Mesenchymal stem cell (in vitro differentiated cells and primary cell): ENCODE results near the gene OR8D4. TPM values are rescaled to one million over a fixed set of nuclear protein-coding genes. Genes with fewer than 3 reads are reported as not detected.

Experiments used
- DNase-seq: peaks from one replicate; pipeline ENCODE4 v3.0.0-alpha.2; 2013
- H2AFZ ChIP-seq: one replicate; pipeline ENCODE4 v1.6.1; 2013; ENCODE audit warnings: low read depth, mild to moderate bottlenecking, control low read depth, inconsistent platforms, low read length, moderate library complexity
- H2AK5ac ChIP-seq: 2 replicates; pipeline ENCODE4 v1.6.1; 2013; ENCODE audit warnings: low read length, moderate library complexity, mild to moderate bottlenecking, inconsistent platforms; ENCODE audit not compliant: severe bottlenecking
- H2BK120ac ChIP-seq: one replicate; pipeline ENCODE4 v1.6.1; 2013; ENCODE audit warnings: low read depth, mild to moderate bottlenecking, inconsistent platforms, low read length, moderate library complexity
- H2BK12ac ChIP-seq, 2 experiments: one replicate each; pipeline ENCODE4 v1.6.1; 2013; ENCODE audit warnings: inconsistent platforms in 2 of 2, low read length in 2 of 2, mild to moderate bottlenecking in 2 of 2, moderate library complexity in 2 of 2, control low read depth in 1 of 2
- H2BK15ac ChIP-seq: one replicate; pipeline ENCODE4 v1.6.1; 2013; ENCODE audit warnings: mild to moderate bottlenecking, low read depth, inconsistent platforms; ENCODE audit not compliant: poor library complexity, severe bottlenecking
- H2BK5ac ChIP-seq: 2 replicates; pipeline ENCODE4 v1.6.1; 2013; ENCODE audit warnings: low read depth, mild to moderate bottlenecking, low read length, control low read depth, inconsistent platforms; ENCODE audit not compliant: poor library complexity, severe bottlenecking
- H3K14ac ChIP-seq, 2 experiments: one replicate each; pipeline ENCODE4 v1.6.1; 2013; ENCODE audit warnings: inconsistent platforms in 2 of 2, low read length in 2 of 2, control low read depth in 1 of 2, mild to moderate bottlenecking in 1 of 2, moderate library complexity in 1 of 2
- H3K18ac ChIP-seq, 2 experiments: one replicate each; pipeline ENCODE4 v1.6.1; 2013; ENCODE audit warnings: inconsistent platforms in 2 of 2, low read length in 2 of 2, control low read depth in 1 of 2, low read depth in 1 of 2, mild to moderate bottlenecking in 1 of 2
- H3K23ac ChIP-seq, 2 experiments: one replicate each; pipeline ENCODE4 v1.6.1; 2013; ENCODE audit warnings: inconsistent platforms in 2 of 2, low read length in 2 of 2, mild to moderate bottlenecking in 2 of 2, moderate library complexity in 2 of 2, control low read depth in 1 of 2
- H3K27ac ChIP-seq: 2 replicates; pipeline ENCODE4 v1.5.1; 2013; ENCODE audit warnings: mild to moderate bottlenecking, moderate library complexity, low read length, control low read depth, inconsistent platforms; ENCODE audit not compliant: poor library complexity, severe bottlenecking
- H3K27me3 ChIP-seq, 2 experiments: 2 replicates each; pipeline versions ENCODE4 v1.6.1 to v1.7.0; 2013; ENCODE audit warnings: low read length in 2 of 2, mild to moderate bottlenecking in 2 of 2, moderate library complexity in 2 of 2, control low read depth in 1 of 2, inconsistent platforms in 1 of 2; ENCODE audit not compliant: control insufficient read depth in 1 of 2, insufficient read depth in 1 of 2
- H3K36me3 ChIP-seq, 2 experiments: 2 replicates each; pipeline versions ENCODE4 v1.6.1 to v1.7.0; 2013; ENCODE audit warnings: low read length in 2 of 2, control low read depth in 1 of 2, inconsistent platforms in 1 of 2, low read depth in 1 of 2, mild to moderate bottlenecking in 1 of 2; ENCODE audit not compliant: insufficient read depth in 2 of 2, control insufficient read depth in 1 of 2
- H3K4ac ChIP-seq, 2 experiments: one replicate each; pipeline ENCODE4 v1.6.1; 2013; ENCODE audit warnings: inconsistent platforms in 2 of 2, low read length in 2 of 2, mild to moderate bottlenecking in 2 of 2, moderate library complexity in 2 of 2, control low read depth in 1 of 2, low read depth in 1 of 2
- H3K4me1 ChIP-seq: 2 replicates; pipeline ENCODE4 v1.6.1; 2013; ENCODE audit warnings: low read depth, low read length, control low read depth; ENCODE audit not compliant: control insufficient read depth, insufficient read depth
- H3K4me2 ChIP-seq: 2 replicates; pipeline ENCODE4 v1.6.1; 2013; ENCODE audit warnings: low read length, mild to moderate bottlenecking, inconsistent platforms; ENCODE audit not compliant: poor library complexity, severe bottlenecking
- H3K4me3 ChIP-seq, 2 experiments: 2 replicates each; pipeline versions ENCODE4 v1.5.1 to v1.7.0; 2013; ENCODE audit warnings: low read length in 2 of 2, mild to moderate bottlenecking in 2 of 2, control low read depth in 1 of 2, low read depth in 1 of 2; ENCODE audit not compliant: insufficient read depth in 1 of 2
- H3K79me1 ChIP-seq: replicated peaks from 2 replicates; pipeline ENCODE4 v1.6.1; 2013; ENCODE audit warnings: mild to moderate bottlenecking, control low read depth, low read length, inconsistent platforms; ENCODE audit not compliant: poor library complexity, severe bottlenecking
- H3K9ac ChIP-seq: 2 replicates; pipeline ENCODE4 v1.7.0; 2013; ENCODE audit warnings: mild to moderate bottlenecking, low read length, moderate library complexity
- H3K9me3 ChIP-seq: 2 replicates; pipeline ENCODE4 v1.7.0; 2013; ENCODE audit warnings: mild to moderate bottlenecking, low read length; ENCODE audit not compliant: control insufficient read depth
- H4K8ac ChIP-seq: one replicate; pipeline ENCODE4 v1.6.1; 2013; ENCODE audit warnings: inconsistent platforms, mild to moderate bottlenecking, low read length, moderate library complexity
- H4K91ac ChIP-seq: one replicate; pipeline ENCODE4 v1.6.1; 2013; ENCODE audit warnings: mild to moderate bottlenecking, low read length, inconsistent platforms
- WGBS: methylation state at CpG from one replicate; pipeline ENCODE4 v1.1.7; 2013; ENCODE audit warnings: mixed read lengths; 5-methylcytosine and 5-hydroxymethylcytosine counted together
- polyA plus RNA-seq, 2 experiments: library from polyadenylated mRNA; stranded (reverse); fragments of 200-250 nt; gene quantifications; one replicate each; pipeline ENCODE4 v1.2.3, GENCODE V29; 2013

OR8D4 gene
- not detected for polyA plus RNA-seq (2013, experiment 1 of 2)
- not detected for polyA plus RNA-seq (2013, experiment 2 of 2)

DNA sequence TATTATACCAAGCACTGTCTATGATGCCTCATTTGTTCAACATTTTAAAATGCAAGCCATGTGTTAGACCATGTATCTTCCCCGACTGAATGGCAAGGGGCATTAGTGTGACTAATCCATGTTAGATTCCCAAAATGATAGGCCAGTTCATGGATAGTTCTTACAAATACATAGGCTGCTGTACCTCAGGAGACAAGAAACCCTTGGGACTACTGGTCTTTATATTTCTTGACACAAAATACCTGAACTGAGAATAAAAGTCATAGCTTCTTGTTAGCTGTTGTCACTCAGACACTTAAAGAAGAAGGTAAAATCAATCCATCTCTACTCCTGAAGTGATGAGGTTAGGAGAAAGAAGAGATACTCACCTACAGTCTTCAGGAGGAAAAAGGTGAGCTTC is at the start of gene OR8D4:
OR8D4 (plus strand) TSS at position 301 of the 400 bp plus-strand sequence. CDS start 4,265 bp downstream, outside the sequence.
- H4K91ac ChIP-seq: no peak within 1 kb of the TSS
- H3K18ac ChIP-seq: no peak within 1 kb of the TSS
- H2BK15ac ChIP-seq: no peak within 1 kb of the TSS
- H3K27ac ChIP-seq: no peak within 1 kb of the TSS
- H3K79me1 ChIP-seq: no peaks in the 10 kb centered on the region
- 100% methylated on average over 1 of the region's 1 CpG for WGBS
- H3K9ac ChIP-seq: no peak within 1 kb of the TSS
- no peaks in the 10 kb centered on the region for H3K4me1 ChIP-seq
- no peak within 1 kb of the TSS for H3K23ac ChIP-seq
- H2BK12ac ChIP-seq: no peak within 1 kb of the TSS
- H3K14ac ChIP-seq: no peak within 1 kb of the TSS
- no peak within 1 kb of the TSS for H2AFZ ChIP-seq
- no peaks in the 10 kb centered on the region for H3K36me3 ChIP-seq
- no peak within 1 kb of the TSS for H3K4me3 ChIP-seq
- no peak within 1 kb of the TSS for H3K4ac ChIP-seq
- no peak for DNase-seq
- no peak within 1 kb of the TSS for H4K8ac ChIP-seq
- H3K9me3 ChIP-seq: no peaks in the 10 kb centered on the region
- H3K4me2 ChIP-seq: no peak within 1 kb of the TSS
- H2BK5ac ChIP-seq: no peak within 1 kb of the TSS
- H3K27me3 ChIP-seq: no peaks in the 10 kb centered on the region
- no peak within 1 kb of the TSS for H2BK120ac ChIP-seq
- H2AK5ac ChIP-seq: no peak within 1 kb of the TSS

DNA sequence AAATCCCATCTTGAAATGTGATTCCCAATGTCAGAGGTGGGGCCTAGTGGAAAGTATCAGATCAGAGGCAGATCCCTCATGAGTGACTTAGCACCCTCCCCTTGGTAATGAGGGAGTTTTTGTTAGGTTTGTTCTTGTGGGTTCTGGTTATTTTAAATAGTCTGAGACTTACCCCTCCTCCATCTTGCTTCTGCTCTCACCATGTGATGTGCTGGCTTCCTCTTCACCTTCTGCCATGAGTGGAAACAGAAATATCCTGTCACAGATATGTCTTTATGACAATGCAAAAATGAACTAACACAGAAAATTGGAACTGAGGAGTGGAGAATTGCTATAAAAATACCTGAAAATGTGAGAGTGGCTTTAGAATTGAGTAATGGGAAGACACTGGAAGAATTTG is 49.6 kb upstream of the OR8D4 start:
- no peaks in the 10 kb centered on the region for H3K4me1 ChIP-seq
- H3K9ac ChIP-seq: no peak overlapping the region
- no peak overlapping the region for H3K4me3 ChIP-seq
- no peak overlapping the region for H2BK120ac ChIP-seq
- no peak overlapping the region for H2AFZ ChIP-seq
- H3K27me3 ChIP-seq: no peaks in the 10 kb centered on the region
- H2BK12ac ChIP-seq: no peak overlapping the region
- H2BK15ac ChIP-seq: no peak overlapping the region
- H4K91ac ChIP-seq: no peak overlapping the region
- peaks cover 8% of the 10 kb centered on the region for H3K9me3 ChIP-seq
- peaks cover 0 to 3% of the 10 kb centered on the region in 2 experiments for H3K36me3 ChIP-seq
- H3K23ac ChIP-seq: no peak overlapping the region
- H3K18ac ChIP-seq: no peak overlapping the region
- H3K27ac ChIP-seq: no peak overlapping the region
- H3K79me1 ChIP-seq: no peaks in the 10 kb centered on the region
- no peak overlapping the region for H3K4me2 ChIP-seq
- no peak overlapping the region for H2BK5ac ChIP-seq
- H3K4ac ChIP-seq: no peak overlapping the region
- no peak for DNase-seq
- no peak overlapping the region for H4K8ac ChIP-seq
- no peak overlapping the region for H2AK5ac ChIP-seq
- no peak overlapping the region for H3K14ac ChIP-seq

- H3K79me1 ChIP-seq: no peaks in the 10 kb centered on the region
- no peak for DNase-seq
- H3K9me3 ChIP-seq: peaks cover 8% of the 10 kb centered on the region
- H3K4ac ChIP-seq: no peak overlapping the region
- H3K27me3 ChIP-seq: no peaks in the 10 kb centered on the region
- H4K8ac ChIP-seq: no peak overlapping the region
- H2BK5ac ChIP-seq: no peak overlapping the region
- H2BK15ac ChIP-seq: no peak overlapping the region
- H3K4me1 ChIP-seq: no peaks in the 10 kb centered on the region
- H2AK5ac ChIP-seq: no peak overlapping the region
- H3K18ac ChIP-seq: no peak overlapping the region
- peaks cover 0 to 3% of the 10 kb centered on the region in 2 experiments for H3K36me3 ChIP-seq
- no peak overlapping the region for H3K4me3 ChIP-seq
- no peak overlapping the region for H3K4me2 ChIP-seq
- no peak overlapping the region for H3K9ac ChIP-seq
- H4K91ac ChIP-seq: no peak overlapping the region
- no peak overlapping the region for H3K14ac ChIP-seq
- H3K27ac ChIP-seq: no peak overlapping the region
- H2AFZ ChIP-seq: no peak overlapping the region
- H2BK12ac ChIP-seq: no peak overlapping the region
- no peak overlapping the region for H2BK120ac ChIP-seq
- WGBS: 82% methylated on average over 2 of the region's 2 CpGs
- H3K23ac ChIP-seq: no peak overlapping the region
Measured at GRCh38 chr11:123853038-123853437, 48.9 kb upstream of the OR8D4 start.

DNA sequence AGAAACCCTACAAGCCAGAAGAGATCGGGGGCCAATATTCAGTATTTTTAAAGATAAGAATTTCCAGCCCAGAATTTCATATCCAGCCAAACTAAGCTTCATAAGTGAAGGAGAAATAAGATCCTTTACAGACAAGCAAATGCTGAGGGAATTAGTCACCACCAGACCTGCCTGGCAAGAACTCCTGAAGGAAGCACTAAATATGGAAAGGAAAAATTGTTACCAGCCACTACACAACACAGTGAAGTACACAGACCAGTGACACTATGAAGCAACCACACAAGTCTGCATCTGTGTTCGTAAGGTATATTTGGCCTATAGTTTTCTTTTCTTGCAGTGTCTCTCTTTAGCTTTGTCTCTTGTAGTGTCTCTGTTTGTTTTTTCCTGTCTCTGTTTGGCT is 45.5 kb upstream of the OR8D4 start:
- H3K9ac ChIP-seq: no peak overlapping the region
- DNase-seq: no peak
- H4K91ac ChIP-seq: no peak overlapping the region
- H4K8ac ChIP-seq: no peak overlapping the region
- peaks cover 8% of the 10 kb centered on the region for H3K9me3 ChIP-seq
- H3K4ac ChIP-seq: no peak overlapping the region
- H2BK15ac ChIP-seq: no peak overlapping the region
- no peaks in the 10 kb centered on the region for H3K4me1 ChIP-seq
- H2AK5ac ChIP-seq: no peak overlapping the region
- no peak overlapping the region for H2BK120ac ChIP-seq
- H3K14ac ChIP-seq: no peak overlapping the region
- H3K4me2 ChIP-seq: no peak overlapping the region
- WGBS: 91% methylated on average over 1 of the region's 2 CpGs
- H3K27ac ChIP-seq: no peak overlapping the region
- H3K23ac ChIP-seq: no peak overlapping the region
- no peaks in the 10 kb centered on the region for H3K27me3 ChIP-seq
- H3K79me1 ChIP-seq: no peaks in the 10 kb centered on the region
- H3K18ac ChIP-seq: no peak overlapping the region
- H3K4me3 ChIP-seq: no peak overlapping the region
- H2BK12ac ChIP-seq: no peak overlapping the region
- H2AFZ ChIP-seq: no peak overlapping the region
- no peak overlapping the region for H2BK5ac ChIP-seq
- H3K36me3 ChIP-seq: no peaks in the 10 kb centered on the region
